Gastroesophageal sphincter (tissue), 4 donors: ENCODE measurements around the gene HNRNPA2B1. TPM values are rescaled to one million over a fixed set of nuclear protein-coding genes. Genes with fewer than 3 reads are reported as not detected.
A peak's percentile ranks its signal among the peaks of the same experiment; 100 is the strongest.
"Not testable (repeated sequence)": the region's sequence is repeated elsewhere in the genome, so short reads cannot be mapped to it uniquely, and the experiment has no call there.

Source experiments
- ATAC-seq: fragments of 150-250 bp; one replicate; pipeline ENCODE4 v1.9.1; 2016; ENCODE audit warnings: mild to moderate bottlenecking, moderate library complexity
- H3K27ac ChIP-seq, 4 donors: fragments of 200-600 bp; sonication (generic) in 3 of 4; 1 replicate in 3 of 4; 2 replicates in 1 of 4; pipeline ENCODE4 v1.5.1; 2016 to 2019
- H3K27me3 ChIP-seq: fragments of 200-600 bp; sonication (generic); one replicate; pipeline ENCODE4 v1.5.1; 2019
- H3K36me3 ChIP-seq, 2 donors: fragments of 200-600 bp; sonication (generic); one replicate each; pipeline ENCODE4 v1.5.1; 2019; ENCODE audit warnings: control low read depth in 1 of 2
- H3K4me1 ChIP-seq, 3 donors: fragments of 200-600 bp; sonication (generic); 1 replicate in 2 of 3; 2 replicates in 1 of 3; pipeline ENCODE4 v1.5.1; 2016 to 2019; ENCODE audit warnings: control low read depth in 2 of 3
- H3K4me3 ChIP-seq, 2 donors: fragments of 200-600 bp; sonication (generic); one replicate each; pipeline ENCODE4 v1.5.1; 2019; ENCODE audit warnings: mild to moderate bottlenecking in 1 of 2, moderate library complexity in 1 of 2
- H3K9me3 ChIP-seq, 3 donors: fragments of 200-600 bp; sonication (generic); one replicate each; pipeline ENCODE4 v1.5.1; 2017 to 2019; ENCODE audit warnings: control low read depth in 2 of 3
- CTCF ChIP-seq, 4 experiments: fragments of 200-600 bp in 2 of 4; fragments of 450-650 bp in 2 of 4; sonication (generic) in 1 of 4; IDR thresholded peaks; one replicate each; pipeline ENCODE4 v1.5.1; 2017 to 2019; ENCODE audit warnings: antibody characterized with exemption in 4 of 4, mild to moderate bottlenecking in 2 of 4, moderate library complexity in 2 of 4
- EP300 ChIP-seq: sonication (generic); formaldehyde crosslinking; IDR thresholded peaks from one replicate; pipeline ENCODE4 v1.6.1; 2017; ENCODE audit warnings: antibody characterized with exemption, mild to moderate bottlenecking
- POLR2A ChIP-seq, 2 donors: fragments of 450-650 bp; IDR thresholded peaks; one replicate each; pipeline ENCODE4 v1.6.1; 2017; ENCODE audit warnings: antibody characterized with exemption in 2 of 2, mild to moderate bottlenecking in 2 of 2, moderate library complexity in 1 of 2
- POLR2AphosphoS5 ChIP-seq: sonication (generic); formaldehyde crosslinking; IDR thresholded peaks from one replicate; pipeline ENCODE4 v1.6.1; 2017; ENCODE audit warnings: antibody characterized with exemption
- WGBS, 2 donors: methylation state at CpG; one replicate each; pipeline ENCODE4 v1.1.5; 2018; ENCODE audit warnings: low coverage in 1 of 2; 5-methylcytosine and 5-hydroxymethylcytosine counted together
- total RNA-seq, 4 donors: library from RNA; depleted of rRNA; stranded (reverse); fragments of >200 nt; gene quantifications; one replicate each; pipeline ENCODE4 v1.1.0, GENCODE V29; 2016

HNRNPA2B1 gene
- total RNA-seq, 4 donors from 2014 or later, result 171 to 210 (median 189) TPM

- Histone ChIP-seq H3K27ac (no peak overlapping the region), H3K27me3 (peaks cover 57% of the 10 kb centered on the region), H3K4me1 (peaks cover 0 to 19% (median 0%) of the 10 kb centered on the region in 3 donors), H3K36me3 (no peaks in the 10 kb centered on the region), H3K9me3 (no peaks in the 10 kb centered on the region), H3K4me3 (peak overlapping the region in 1 of 2 donors; percentile 63)
- 18 to 32% methylated on average over 4 to 5 of the region's 18 CpGs for WGBS, 2 donors
- no peak for ATAC-seq
- no peak for TF ChIP-seq CTCF (IDR thresholded peaks at IDR 0.05)
- TF ChIP-seq EP300, result no peak
- no peak for TF ChIP-seq POLR2AphosphoS5
Measured at GRCh38 chr7:26153241-26153822, 47.2 kb downstream of the HNRNPA2B1 start.

GRCh38 chr7:26152782-26153240 is 47.7 kb downstream of the HNRNPA2B1 start:
- 13 to 20% methylated on average over 1 to 12 of the region's 54 CpGs for WGBS, 2 donors
- H3K4me3 ChIP-seq, result peak overlapping the region; percentile 19 to 63
- H3K4me1 ChIP-seq, result peaks cover 0 to 19% (median 0%) of the 10 kb centered on the region in 3 donors
- ATAC-seq, result peak; percentile 23
- H3K27me3 ChIP-seq, result peaks cover 57% of the 10 kb centered on the region
- peak overlapping the region in 1 of 4 donors; percentile 8 for H3K27ac ChIP-seq
- H3K9me3 ChIP-seq, H3K36me3 ChIP-seq: not testable (repeated sequence)

GRCh38 chr7:26151953-26152781 is 48.4 kb downstream of the HNRNPA2B1 start, which contains the start of gene NFE2L3:
NFE2L3 (plus strand) TSS chr7:26152198; CDS start chr7:26152499, 301 bp downstream.
- Histone ChIP-seq H3K27me3 (peaks cover 57% of the 10 kb centered on the region), H3K27ac (peak within 1 kb of the TSS in 1 of 4 donors; percentile 8), H3K4me3 (peak within 1 kb of the TSS; percentile 19 to 63), H3K36me3 (no peaks in the 10 kb centered on the region), H3K9me3 (no peaks in the 10 kb centered on the region), H3K4me1 (peaks cover 0 to 19% (median 0%) of the 10 kb centered on the region in 3 donors)
- TF ChIP-seq POLR2AphosphoS5 (no peak), CTCF (IDR thresholded peaks at IDR 0.05) (peak in 1 of 4 experiments; percentile 34)
- ATAC-seq, result peak; percentile 73
- no CpG with 5 or more reads among the region's 95 CpGs for WGBS, 2 donors

- peaks cover 57% of the 10 kb centered on the region for H3K27me3 ChIP-seq
- TF ChIP-seq POLR2AphosphoS5, result no peak
- peaks cover 0 to 19% (median 0%) of the 10 kb centered on the region in 3 donors for H3K4me1 ChIP-seq
- WGBS, 2 donors, result 67 to 84% methylated on average over 4 to 9 of the region's 10 CpGs
- H3K4me3 ChIP-seq, result peak overlapping the region; percentile 19 to 63
- no peaks in the 10 kb centered on the region for H3K9me3 ChIP-seq
- H3K27ac ChIP-seq, result no peak overlapping the region
- H3K36me3 ChIP-seq, result no peaks in the 10 kb centered on the region
- no peak for ATAC-seq
Measured at GRCh38 chr7:26151650-26151952, 48.9 kb downstream of the HNRNPA2B1 start.

GRCh38 chr7:26151096-26151495 is 49.5 kb downstream of the HNRNPA2B1 start:
- Histone ChIP-seq H3K4me1 (peaks cover 0 to 19% (median 0%) of the 10 kb centered on the region in 3 donors), H3K27me3 (peaks cover 57% of the 10 kb centered on the region), H3K9me3 (no peaks in the 10 kb centered on the region), H3K27ac (no peak overlapping the region), H3K36me3 (no peaks in the 10 kb centered on the region), H3K4me3 (no peak overlapping the region)
- ATAC-seq, result no peak
- TF ChIP-seq POLR2AphosphoS5 (no peak), POLR2A (IDR thresholded peaks at IDR 0.05) (no peak), CTCF (IDR thresholded peaks at IDR 0.05) (no peak), EP300 (no peak)
- 68 to 76% methylated on average over 4 of the region's 5 CpGs for WGBS, 2 donors
